Prostate gland (tissue), 2 donors: ENCODE measurements around the gene PPP6C. TPM values are rescaled to one million over a fixed set of nuclear protein-coding genes. Genes with fewer than 3 reads are reported as not detected.
"Not testable (repeated sequence)": the region's sequence is repeated elsewhere in the genome, so short reads cannot be mapped to it uniquely, and the experiment has no call there.

Experiments
- DNase-seq: peaks from one replicate; pipeline ENCODE4 v3.0.0-alpha.2; 2019; ENCODE audit warnings: low spot score
- H3K27ac ChIP-seq, 2 donors: fragments of 200-600 bp; sonication (generic); 2 replicates each; pipeline ENCODE4 v1.5.1; 2017 to 2019
- H3K27me3 ChIP-seq: fragments of 200-600 bp; sonication (generic); replicated peaks from 2 replicates; pipeline ENCODE4 v1.5.1; 2019; ENCODE audit not compliant: insufficient read depth
- H3K36me3 ChIP-seq, 2 donors: fragments of 200-600 bp; sonication (generic); 1 replicate in 1 of 2; 2 replicates in 1 of 2; pipeline versions ENCODE4 v1.5.1 to v1.8.1; 2017 to 2019
- H3K4me1 ChIP-seq: fragments of 200-600 bp; sonication (generic); replicated peaks from 2 replicates; pipeline ENCODE4 v1.5.1; 2019
- H3K4me3 ChIP-seq, 2 donors: fragments of 200-600 bp; sonication (generic); 2 replicates each; pipeline ENCODE4 v1.5.1; 2017 to 2019
- H3K9me3 ChIP-seq: fragments of 200-600 bp; sonication (generic); 2 replicates; pipeline ENCODE4 v1.5.1; 2017
- POLR2A ChIP-seq: fragments of 450-650 bp; IDR thresholded peaks from one replicate; pipeline ENCODE4 v1.6.1; 2016; ENCODE audit warnings: antibody characterized with exemption, mild to moderate bottlenecking
- POLR2AphosphoS5 ChIP-seq: sonication (generic); formaldehyde crosslinking; IDR thresholded peaks from one replicate; pipeline ENCODE4 v1.6.1; 2017; ENCODE audit warnings: antibody characterized with exemption
- WGBS: methylation state at CpG from one replicate; pipeline ENCODE4 v1.1.5; 2018; 5-methylcytosine and 5-hydroxymethylcytosine counted together
- intact Hi-C: fragments of 100-400 bp; cut with DNase I; formaldehyde crosslinking; loops from one replicate; pipeline ENCODE4 v1.14.2; 2022
- total RNA-seq, 2 donors: library from RNA; depleted of rRNA; stranded (reverse); fragments of >200 nt; gene quantifications; one replicate each; pipeline ENCODE4 v1.1.0, GENCODE V29; 2016
- TF ChIP-seq, protein P1 (sequence below), 4 experiments: fragments of 200-600 bp in 2 of 4; fragments of 450-650 bp in 2 of 4; sonication (generic) in 2 of 4; IDR thresholded peaks; 1 replicate in 3 of 4; 2 replicates in 1 of 4; pipeline ENCODE4 v1.5.1; 2016 to 2019; ENCODE audit warnings: antibody characterized with exemption in 4 of 4, mild to moderate bottlenecking in 2 of 4, moderate library complexity in 2 of 4

The PPP6C gene
- total RNA-seq, 2 donors from 2014 or later: 28.8 to 34.1 TPM

DNA sequence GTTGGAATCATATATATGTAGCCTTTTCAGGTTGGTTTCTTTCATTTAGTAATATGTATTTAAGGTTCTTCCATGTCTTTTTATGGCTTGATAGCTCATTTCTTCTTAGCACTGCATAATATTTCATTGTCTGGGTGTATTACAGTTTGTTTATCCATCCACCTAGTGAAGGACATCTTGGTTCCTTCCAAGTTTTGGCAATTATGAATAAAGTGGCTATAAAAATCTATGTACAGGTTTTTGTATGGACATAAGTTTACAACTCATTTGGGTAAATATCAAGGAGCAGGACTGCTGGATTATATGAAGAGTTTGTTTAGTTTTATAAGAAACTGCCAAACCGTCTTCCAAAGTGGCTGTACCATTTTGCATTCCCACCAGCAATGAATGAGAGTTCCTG, 11.7 kb downstream of the PPP6C start:
- H3K4me1 ChIP-seq: no peaks in the 10 kb centered on the region
- H3K4me3 ChIP-seq: no peak overlapping the region
- TF ChIP-seq POLR2A (no peak), POLR2AphosphoS5 (peak; percentile 36)
- no peak overlapping the region for H3K27ac ChIP-seq
- H3K36me3 ChIP-seq: no peaks in the 10 kb centered on the region
- DNase-seq: no peak
- 50% methylated on average over 1 of the region's 1 CpG for WGBS
- intact Hi-C loops: no loop called here
- no peaks in the 10 kb centered on the region for H3K9me3 ChIP-seq
- no peaks in the 10 kb centered on the region for H3K27me3 ChIP-seq

GRCh38 chr9:125176636-125177035, 13.0 kb downstream of the PPP6C start:
- no peaks in the 10 kb centered on the region for H3K4me1 ChIP-seq
- H3K9me3 ChIP-seq: no peaks in the 10 kb centered on the region
- H3K36me3 ChIP-seq: no peaks in the 10 kb centered on the region
- 62% methylated on average over 3 of the region's 3 CpGs for WGBS
- intact Hi-C loops: no loop called here
- H3K27ac ChIP-seq: no peak overlapping the region
- H3K27me3 ChIP-seq: no peaks in the 10 kb centered on the region
- TF ChIP-seq POLR2AphosphoS5 (no peak), POLR2A (no peak)
- TF ChIP-seq, protein P1, sequence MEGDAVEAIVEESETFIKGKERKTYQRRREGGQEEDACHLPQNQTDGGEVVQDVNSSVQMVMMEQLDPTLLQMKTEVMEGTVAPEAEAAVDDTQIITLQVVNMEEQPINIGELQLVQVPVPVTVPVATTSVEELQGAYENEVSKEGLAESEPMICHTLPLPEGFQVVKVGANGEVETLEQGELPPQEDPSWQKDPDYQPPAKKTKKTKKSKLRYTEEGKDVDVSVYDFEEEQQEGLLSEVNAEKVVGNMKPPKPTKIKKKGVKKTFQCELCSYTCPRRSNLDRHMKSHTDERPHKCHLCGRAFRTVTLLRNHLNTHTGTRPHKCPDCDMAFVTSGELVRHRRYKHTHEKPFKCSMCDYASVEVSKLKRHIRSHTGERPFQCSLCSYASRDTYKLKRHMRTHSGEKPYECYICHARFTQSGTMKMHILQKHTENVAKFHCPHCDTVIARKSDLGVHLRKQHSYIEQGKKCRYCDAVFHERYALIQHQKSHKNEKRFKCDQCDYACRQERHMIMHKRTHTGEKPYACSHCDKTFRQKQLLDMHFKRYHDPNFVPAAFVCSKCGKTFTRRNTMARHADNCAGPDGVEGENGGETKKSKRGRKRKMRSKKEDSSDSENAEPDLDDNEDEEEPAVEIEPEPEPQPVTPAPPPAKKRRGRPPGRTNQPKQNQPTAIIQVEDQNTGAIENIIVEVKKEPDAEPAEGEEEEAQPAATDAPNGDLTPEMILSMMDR (IDR thresholded peaks at IDR 0.05): no peak
- no peak for DNase-seq
- H3K4me3 ChIP-seq: no peak overlapping the region

DNA sequence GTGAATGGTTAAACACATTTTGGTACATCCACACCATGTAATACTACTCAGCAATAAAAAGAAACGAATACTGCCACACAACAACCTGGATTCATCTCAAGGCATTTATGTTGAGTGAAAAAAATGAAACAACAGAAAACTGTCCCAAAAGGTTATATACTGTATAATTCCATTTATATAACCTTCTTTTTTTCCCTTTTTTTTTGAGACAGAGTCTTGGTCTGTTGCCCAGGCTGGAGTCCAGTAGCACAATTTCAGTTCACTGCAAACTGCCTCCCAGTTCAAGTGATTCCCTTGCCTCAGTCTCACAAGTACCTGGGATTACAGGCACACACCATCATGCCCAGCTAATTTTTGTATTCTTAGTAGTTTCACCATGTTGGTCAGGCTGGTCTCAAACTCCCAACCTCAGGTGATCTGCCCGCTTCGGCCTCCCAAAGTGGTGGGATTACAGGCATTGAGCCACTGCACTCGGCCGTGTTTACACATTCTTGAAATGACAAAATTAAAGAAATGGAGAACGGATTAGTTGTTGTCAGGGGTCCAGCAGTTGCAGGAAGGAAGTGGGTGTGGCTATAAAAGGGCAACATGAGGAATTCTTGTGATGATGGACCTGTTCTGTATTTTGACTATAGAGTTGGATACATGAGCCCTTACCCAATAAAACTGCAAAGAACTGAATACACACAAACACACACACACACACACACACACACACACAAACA, 17.4 kb downstream of the PPP6C start:
- no peaks in the 10 kb centered on the region for H3K36me3 ChIP-seq
- TF ChIP-seq POLR2A (no peak), POLR2AphosphoS5 (no peak)
- TF ChIP-seq, protein P1 (IDR thresholded peaks at IDR 0.05): no peak
- H3K27ac ChIP-seq: no peak overlapping the region
- intact Hi-C loops: no loop called here
- H3K4me1 ChIP-seq: no peaks in the 10 kb centered on the region
- H3K27me3 ChIP-seq: no peaks in the 10 kb centered on the region
- DNase-seq: no peak
- no peaks in the 10 kb centered on the region for H3K9me3 ChIP-seq
- 49% methylated on average over 6 of the region's 6 CpGs for WGBS
- H3K4me3 ChIP-seq: no peak overlapping the region

GRCh38 chr9:125169895-125170294, 19.7 kb downstream of the PPP6C start:
- DNase-seq: no peak
- H3K4me3 ChIP-seq: no peak overlapping the region
- H3K27ac ChIP-seq: no peak overlapping the region
- no peaks in the 10 kb centered on the region for H3K4me1 ChIP-seq
- TF ChIP-seq, protein P1 (IDR thresholded peaks at IDR 0.05): no peak
- TF ChIP-seq POLR2AphosphoS5 (no peak), POLR2A (no peak)
- intact Hi-C loops: no loop called here
- H3K27me3 ChIP-seq: no peaks in the 10 kb centered on the region
- H3K9me3 ChIP-seq: no peaks in the 10 kb centered on the region
- H3K36me3 ChIP-seq: no peaks in the 10 kb centered on the region

DNA sequence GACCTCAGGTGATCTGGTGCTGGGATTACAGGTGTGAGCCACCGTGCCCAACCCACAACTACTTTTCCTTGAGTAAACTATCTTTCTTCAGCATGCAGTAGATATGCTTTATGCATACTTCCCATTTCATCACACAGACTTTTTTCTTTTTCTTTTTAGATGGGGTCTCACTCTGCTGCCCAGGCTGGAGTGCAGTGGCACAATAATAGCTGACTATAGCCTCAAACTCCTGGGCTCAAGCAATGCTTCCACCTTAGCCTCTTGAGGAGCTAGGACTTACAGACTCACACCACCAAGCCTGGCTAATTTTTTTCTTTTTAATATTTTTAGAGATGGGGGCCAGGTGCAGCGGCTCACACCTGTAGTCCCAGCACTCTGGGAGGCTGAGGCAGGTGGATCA, 22.8 kb downstream of the PPP6C start:
- 100% methylated on average over 2 of the region's 2 CpGs for WGBS
- no peaks in the 10 kb centered on the region for H3K4me1 ChIP-seq
- H3K27me3 ChIP-seq: no peaks in the 10 kb centered on the region
- TF ChIP-seq POLR2A: no peak
- TF ChIP-seq, protein P1 (IDR thresholded peaks at IDR 0.05): no peak
- TF ChIP-seq POLR2AphosphoS5: no peak
- H3K4me3 ChIP-seq: no peak overlapping the region
- intact Hi-C loops: no loop called here
- no peaks in the 10 kb centered on the region for H3K9me3 ChIP-seq
- no peak for DNase-seq
- no peak overlapping the region for H3K27ac ChIP-seq
- no peaks in the 10 kb centered on the region for H3K36me3 ChIP-seq

DNA sequence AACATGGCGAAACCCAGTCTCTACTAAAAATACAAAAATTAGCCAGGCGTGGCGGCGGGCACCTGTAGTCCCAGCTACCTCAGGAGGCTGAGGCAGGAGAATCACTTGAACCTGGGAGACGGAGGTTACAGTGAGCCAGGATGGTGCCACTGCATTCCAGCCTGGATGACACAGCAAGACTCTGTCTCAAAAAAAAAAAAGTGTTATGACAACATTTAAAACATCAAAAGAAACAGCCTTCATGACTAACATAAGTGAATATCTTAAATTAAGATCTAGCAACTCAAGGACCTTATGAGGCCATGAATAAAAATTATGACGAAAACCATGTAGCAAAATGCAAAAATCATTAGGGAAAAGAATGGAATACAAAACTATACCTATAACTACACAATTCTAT, 26.7 kb downstream of the PPP6C start:
- H3K27ac ChIP-seq, H3K9me3 ChIP-seq, H3K4me1 ChIP-seq, intact Hi-C loops, H3K36me3 ChIP-seq, DNase-seq, H3K4me3 ChIP-seq, H3K27me3 ChIP-seq: not testable (repeated sequence)
- 93% methylated on average over 6 of the region's 6 CpGs for WGBS
